Activated CD4-positive, alpha-beta T cell treated with anti-CD3 and anti-CD28 coated beads, Interleukin-10, Interleukin-2, amounts not matched to agents 100 ng/mL and 50 ng/mL, durations not matched to agents 16 hours and 8 hours (primary cell): Measurements from ENCODE around the gene FRMD6.

ENCODE experiments used
- DNase-seq: peaks from one replicate; pipeline ENCODE4 v3.0.0-alpha.2; 2020

The FRMD6 gene

GRCh38 chr14:51674294-51675002, 22.7 kb downstream of the FRMD6 start:
- DNase-seq: no peak

- peak; percentile 59 for DNase-seq
These were observed 24.8 kb downstream of the FRMD6 start for GRCh38 chr14:51676549-51676948.

GRCh38 chr14:51677266-51677665, 25.6 kb downstream of the FRMD6 start:
- DNase-seq: no peak

GRCh38 chr14:51677738-51678137, 26.0 kb downstream of the FRMD6 start:
- DNase-seq: peak; percentile 27

GRCh38 chr14:51680031-51680430, 28.3 kb downstream of the FRMD6 start:
- no peak for DNase-seq

GRCh38 chr14:51681411-51681810, 29.7 kb downstream of the FRMD6 start:
- DNase-seq: no peak

- DNase-seq: no peak
These were observed 30.7 kb downstream of the FRMD6 start for GRCh38 chr14:51682411-51682810.

GRCh38 chr14:51684760-51685159, 33.0 kb downstream of the FRMD6 start:
- DNase-seq: no peak

- no peak for DNase-seq
These were observed 39.5 kb downstream of the FRMD6 start for GRCh38 chr14:51691176-51691575.

GRCh38 chr14:51692646-51693045, 40.9 kb downstream of the FRMD6 start:
- DNase-seq: no peak

- DNase-seq: no peak
These were observed 46.1 kb downstream of the FRMD6 start for GRCh38 chr14:51697848-51698247.

GRCh38 chr14:51701951-51702350, 50.2 kb downstream of the FRMD6 start:
- no peak for DNase-seq

- DNase-seq: no peak
These were observed 52.1 kb downstream of the FRMD6 start for GRCh38 chr14:51703787-51704186.

- DNase-seq: no peak
These were observed 52.8 kb downstream of the FRMD6 start for GRCh38 chr14:51704545-51704944.

GRCh38 chr14:51707327-51707726, 55.6 kb downstream of the FRMD6 start:
- no peak for DNase-seq

GRCh38 chr14:51711505-51711904, 59.8 kb downstream of the FRMD6 start:
- no peak for DNase-seq

GRCh38 chr14:51715250-51715649, 63.5 kb downstream of the FRMD6 start:
- DNase-seq: no peak

- no peak for DNase-seq
These were observed 64.0 kb downstream of the FRMD6 start for GRCh38 chr14:51715742-51716141.

GRCh38 chr14:51716610-51717009, 64.9 kb downstream of the FRMD6 start:
- peak; percentile 28 for DNase-seq

GRCh38 chr14:51717766-51718165, 66.1 kb downstream of the FRMD6 start:
- DNase-seq: no peak

- DNase-seq: no peak
These were observed 68.2 kb downstream of the FRMD6 start for GRCh38 chr14:51719955-51720354.

- no peak for DNase-seq
These were observed 72.3 kb downstream of the FRMD6 start for GRCh38 chr14:51723990-51724389.

GRCh38 chr14:51724650-51725049, 72.9 kb downstream of the FRMD6 start:
- no peak for DNase-seq

GRCh38 chr14:51725061-51725460, 73.4 kb downstream of the FRMD6 start:
- no peak for DNase-seq

GRCh38 chr14:51726166-51726899, 74.6 kb downstream of the FRMD6 start:
- no peak for DNase-seq
